ENCODE measurements around the gene NLK.
"Not testable (repeated sequence)": the region's sequence is repeated elsewhere in the genome, so short reads cannot be mapped to it uniquely, and the experiment has no call there.

Gene NLK

GRCh38 chr17:28211811-28212210, 169.3 kb downstream of the NLK start:
- ATAC-seq (ENCODE audit: insufficient read depth, low read depth) = no peak
- Histone ChIP-seq H3K27ac (ENCODE audit: low read length) (no peak overlapping the region), H3K36me3 (ENCODE audit: insufficient read depth, low read length) (no peaks in the 10 kb centered on the region), H4K20me1 (ENCODE audit: insufficient read depth, low read length) (no peaks in the 10 kb centered on the region), H3K4me3 (ENCODE audit: low read depth in 1 of 2, low read length in 2 of 2) (no peak overlapping the region), H3K4me1 (ENCODE audit: insufficient read depth, low read length) (no peaks in the 10 kb centered on the region), H3K9ac (ENCODE audit: low read depth, low read length) (no peak overlapping the region), H3K79me2 (ENCODE audit: insufficient read depth, low read length) (no peaks in the 10 kb centered on the region), H3K27me3 (ENCODE audit: insufficient read depth, low read length, poor library complexity) (no peaks in the 10 kb centered on the region), H3K4me2 (ENCODE audit: insufficient read depth, low read length) (no peak overlapping the region), H3K9me3 (ENCODE audit: insufficient read depth, low read length, severe bottlenecking) (peaks cover 13% of the 10 kb centered on the region), H2AFZ (ENCODE audit: low read depth, low read length) (no peak overlapping the region)
- no peak for TF ChIP-seq CTCF (IDR thresholded peaks at IDR 0.05; ENCODE audit: borderline replicate concordance, extremely low read depth, low read length, poor library complexity, severe bottlenecking)
- DNase-seq = no peak

GRCh38 chr17:28213578-28213977, 171.1 kb downstream of the NLK start:
- not testable (repeated sequence) for H3K27me3 ChIP-seq (ENCODE audit: insufficient read depth, low read length, poor library complexity); H4K20me1 ChIP-seq (ENCODE audit: insufficient read depth, low read length); H3K4me3 ChIP-seq (ENCODE audit: low read depth in 1 of 2, low read length in 2 of 2); DNase-seq; ATAC-seq (ENCODE audit: insufficient read depth, low read depth); H2AFZ ChIP-seq (ENCODE audit: low read depth, low read length); H3K27ac ChIP-seq (ENCODE audit: low read length); H3K4me1 ChIP-seq (ENCODE audit: insufficient read depth, low read length); H3K79me2 ChIP-seq (ENCODE audit: insufficient read depth, low read length); H3K9ac ChIP-seq (ENCODE audit: low read depth, low read length); H3K36me3 ChIP-seq (ENCODE audit: insufficient read depth, low read length); H3K4me2 ChIP-seq (ENCODE audit: insufficient read depth, low read length)
- peaks cover 13% of the 10 kb centered on the region for H3K9me3 ChIP-seq (ENCODE audit: insufficient read depth, low read length, severe bottlenecking)

GRCh38 chr17:28216052-28216451, 173.6 kb downstream of the NLK start:
- no peak for TF ChIP-seq CTCF (IDR thresholded peaks at IDR 0.05; ENCODE audit: borderline replicate concordance, extremely low read depth, low read length, poor library complexity, severe bottlenecking)
- H3K4me1 ChIP-seq (ENCODE audit: insufficient read depth, low read length) = no peaks in the 10 kb centered on the region
- H3K79me2 ChIP-seq (ENCODE audit: insufficient read depth, low read length) = no peaks in the 10 kb centered on the region
- no peaks in the 10 kb centered on the region for H3K36me3 ChIP-seq (ENCODE audit: insufficient read depth, low read length)
- peaks cover 7% of the 10 kb centered on the region for H3K9me3 ChIP-seq (ENCODE audit: insufficient read depth, low read length, severe bottlenecking)
- H3K4me2 ChIP-seq (ENCODE audit: insufficient read depth, low read length) = no peak overlapping the region
- H3K4me3 ChIP-seq (ENCODE audit: low read depth in 1 of 2, low read length in 2 of 2) = no peak overlapping the region
- H3K27ac ChIP-seq (ENCODE audit: low read length) = no peak overlapping the region
- no peak overlapping the region for H3K9ac ChIP-seq (ENCODE audit: low read depth, low read length)
- H3K27me3 ChIP-seq (ENCODE audit: insufficient read depth, low read length, poor library complexity) = no peaks in the 10 kb centered on the region
- ATAC-seq (ENCODE audit: insufficient read depth, low read depth) (no peak), DNase-seq (no peak)
- H4K20me1 ChIP-seq (ENCODE audit: insufficient read depth, low read length) = no peaks in the 10 kb centered on the region
- no peak overlapping the region for H2AFZ ChIP-seq (ENCODE audit: low read depth, low read length)

- DNase-seq (no peak), ATAC-seq (ENCODE audit: insufficient read depth, low read depth) (no peak)
- H3K4me1 ChIP-seq (ENCODE audit: insufficient read depth, low read length) = no peaks in the 10 kb centered on the region
- peaks cover 6% of the 10 kb centered on the region for H3K9me3 ChIP-seq (ENCODE audit: insufficient read depth, low read length, severe bottlenecking)
- no peak overlapping the region for H3K4me2 ChIP-seq (ENCODE audit: insufficient read depth, low read length)
- no peak overlapping the region for H3K9ac ChIP-seq (ENCODE audit: low read depth, low read length)
- TF ChIP-seq CTCF (IDR thresholded peaks at IDR 0.05; ENCODE audit: borderline replicate concordance, extremely low read depth, low read length, poor library complexity, severe bottlenecking) (no peak), EZH2 (IDR thresholded peaks at IDR 0.05; ENCODE audit: borderline replicate concordance, low read depth, low read length, severe bottlenecking) (no peak)
- H3K27ac ChIP-seq (ENCODE audit: low read length) = no peak overlapping the region
- H3K79me2 ChIP-seq (ENCODE audit: insufficient read depth, low read length) = no peaks in the 10 kb centered on the region
- no peaks in the 10 kb centered on the region for H3K36me3 ChIP-seq (ENCODE audit: insufficient read depth, low read length)
- no peak overlapping the region for H2AFZ ChIP-seq (ENCODE audit: low read depth, low read length)
- no peak overlapping the region for H3K4me3 ChIP-seq (ENCODE audit: low read depth in 1 of 2, low read length in 2 of 2)
- H4K20me1 ChIP-seq (ENCODE audit: insufficient read depth, low read length) = no peaks in the 10 kb centered on the region
- no peaks in the 10 kb centered on the region for H3K27me3 ChIP-seq (ENCODE audit: insufficient read depth, low read length, poor library complexity)
Observed at GRCh38 chr17:28216528-28216927, 174.1 kb downstream of the NLK start.
